HEK293T (cell line): Measurements from ENCODE around the gene MRGPRX1.

Source experiments
- CTCF ChIA-PET: fragments of 350-600 bp; formaldehyde crosslinking; extraction: SDS; loops from one replicate; lab custom pipeline; 2021; ENCODE audit warnings: antibody characterized with exemption, inconsistent platforms; lab: Yijun Ruan, JAX
- POLR2A ChIA-PET: fragments of 350-600 bp; formaldehyde crosslinking; extraction: SDS; loops from one replicate; lab custom pipeline; 2020; ENCODE audit warnings: antibody characterized with exemption, inconsistent platforms; lab: Yijun Ruan, JAX
- DNase-seq: peaks from one replicate; pipeline ENCODE4 v3.0.0; 2012; ENCODE audit warnings: mixed read lengths; ENCODE audit errors: extremely low spot score
- ARNT ChIP-seq: fragments of 450-650 bp; IDR thresholded peaks from 2 replicates; pipeline ENCODE4 v1.6.1; 2017; ENCODE audit warnings: mild to moderate bottlenecking
- BHLHE40 ChIP-seq: fragments of 450-650 bp; IDR thresholded peaks from 2 replicates; pipeline ENCODE4 v1.6.1; 2016; ENCODE audit warnings: mild to moderate bottlenecking, moderate library complexity, borderline replicate concordance
- CTBP1 ChIP-seq: fragments of 450-650 bp; IDR thresholded peaks from 2 replicates; pipeline ENCODE4 v1.6.1; 2016; ENCODE audit warnings: borderline replicate concordance
- ELF4 ChIP-seq: fragments of 450-650 bp; IDR thresholded peaks from 2 replicates; pipeline ENCODE4 v1.6.1; 2017; ENCODE audit warnings: antibody characterized with exemption
- FOXA1 ChIP-seq: fragments of 450-650 bp; IDR thresholded peaks from 2 replicates; pipeline ENCODE4 v1.6.1; 2016; ENCODE audit warnings: mild to moderate bottlenecking
- FOXK2 ChIP-seq: fragments of 450-650 bp; IDR thresholded peaks from 2 replicates; pipeline ENCODE4 v1.6.1; 2016; ENCODE audit warnings: mild to moderate bottlenecking
- FOXM1 ChIP-seq: fragments of 450-650 bp; IDR thresholded peaks from 2 replicates; pipeline ENCODE4 v1.6.1; 2017; ENCODE audit warnings: mild to moderate bottlenecking, borderline replicate concordance
- HDGF ChIP-seq: fragments of 450-650 bp; IDR thresholded peaks from 2 replicates; pipeline ENCODE4 v1.6.1; 2017; ENCODE audit warnings: antibody characterized with exemption, borderline replicate concordance
- L3MBTL2 ChIP-seq: fragments of 450-650 bp; conservative IDR thresholded peaks from 2 replicates; pipeline ENCODE4 v1.6.1; 2016; ENCODE audit warnings: mild to moderate bottlenecking
- LEF1 ChIP-seq: fragments of 450-650 bp; IDR thresholded peaks from 2 replicates; pipeline ENCODE4 v1.6.1; 2017; ENCODE audit warnings: mild to moderate bottlenecking, borderline replicate concordance
- NFRKB ChIP-seq: fragments of 450-650 bp; IDR thresholded peaks from 2 replicates; pipeline ENCODE4 v1.6.1; 2016; ENCODE audit warnings: mild to moderate bottlenecking, moderate library complexity
- PKNOX1 ChIP-seq: fragments of 450-650 bp; IDR thresholded peaks from 2 replicates; pipeline ENCODE4 v1.6.1; 2016
- SP1 ChIP-seq: fragments of 450-650 bp; IDR thresholded peaks from 2 replicates; pipeline ENCODE4 v1.6.1; 2017
- SUZ12 ChIP-seq: fragments of 450-650 bp; IDR thresholded peaks from 2 replicates; pipeline ENCODE4 v1.6.1; 2016; ENCODE audit warnings: mild to moderate bottlenecking
- TARDBP ChIP-seq: fragments of 450-650 bp; IDR thresholded peaks from 2 replicates; pipeline ENCODE4 v1.6.1; 2016
- ZNF384 ChIP-seq: fragments of 450-650 bp; IDR thresholded peaks from 2 replicates; pipeline ENCODE4 v1.6.1; 2016

The MRGPRX1 gene

GRCh38 chr11:18939314-18939713, at the start of gene MRGPRX1:
MRGPRX1 (minus strand) TSS chr11:18939414; CDS start chr11:18934784, 4,630 bp downstream.
- TF ChIP-seq CTBP1 = no peak
- TF ChIP-seq L3MBTL2 = no peak
- TF ChIP-seq ELF4 = no peak
- no peak for TF ChIP-seq FOXK2
- no peak for TF ChIP-seq PKNOX1
- no peak for TF ChIP-seq HDGF
- TF ChIP-seq ZNF384 = no peak
- no peak for TF ChIP-seq NFRKB
- TF ChIP-seq SUZ12 = no peak
- TF ChIP-seq LEF1 = no peak
- TF ChIP-seq ARNT = no peak
- no peak for TF ChIP-seq SP1
- TF ChIP-seq FOXM1 = no peak
- CTCF ChIA-PET = no interaction called here
- no peak for DNase-seq
- POLR2A ChIA-PET = no interaction called here

- POLR2A ChIA-PET = no interaction called here
- DNase-seq = no peak
- CTCF ChIA-PET = no interaction called here
- TF ChIP-seq ARNT = no peak
- no peak for TF ChIP-seq ZNF384
- no peak for TF ChIP-seq CTBP1
- TF ChIP-seq ELF4 = no peak
- no peak for TF ChIP-seq PKNOX1
- TF ChIP-seq FOXA1 = no peak
- TF ChIP-seq LEF1 = no peak
- TF ChIP-seq FOXK2 = no peak
- TF ChIP-seq L3MBTL2 = no peak
- TF ChIP-seq NFRKB = no peak
- TF ChIP-seq SUZ12 = no peak
- TF ChIP-seq BHLHE40 = no peak
- no peak for TF ChIP-seq FOXM1
- no peak for TF ChIP-seq SP1
- no peak for TF ChIP-seq TARDBP
- TF ChIP-seq HDGF = no peak
Observed at GRCh38 chr11:18987454-18988231, 48.4 kb upstream of the MRGPRX1 start.

- CTCF ChIA-PET = no interaction called here
- no peak for DNase-seq
Observed at GRCh38 chr11:18986744-18987143, 47.5 kb upstream of the MRGPRX1 start.

GRCh38 chr11:18981897-18982296, 42.7 kb upstream of the MRGPRX1 start:
- ChIA-PET POLR2A (no interaction called here), CTCF (interaction anchor here (0.7 kb wide), 1 partner anchor 32 kb away, joined by 3 read pairs; no protein-coding TSS in a partner anchor)
- DNase-seq = no peak
- TF ChIP-seq L3MBTL2 (no peak), PKNOX1 (no peak), ZNF384 (no peak), FOXA1 (no peak), FOXK2 (no peak), ELF4 (no peak), TARDBP (no peak), HDGF (no peak), CTBP1 (no peak), ARNT (no peak)

More at GRCh38 chr11:18986744-18987143, 47.5 kb upstream of the MRGPRX1 start:
- POLR2A ChIA-PET = no interaction called here
- TF ChIP-seq CTBP1 (no peak), SUZ12 (no peak), LEF1 (no peak), SP1 (no peak), TARDBP (no peak), PKNOX1 (no peak), FOXK2 (no peak), L3MBTL2 (no peak), HDGF (no peak), FOXA1 (no peak), FOXM1 (no peak), NFRKB (no peak), ARNT (no peak), BHLHE40 (no peak), ELF4 (no peak), ZNF384 (no peak)

GRCh38 chr11:18974192-18974591, 35.0 kb upstream of the MRGPRX1 start:
- no peak for TF ChIP-seq FOXM1
- no peak for TF ChIP-seq L3MBTL2
- no peak for TF ChIP-seq FOXA1
- TF ChIP-seq NFRKB = no peak
- ChIA-PET CTCF (no interaction called here), POLR2A (no interaction called here)
- no peak for DNase-seq
